ENCODE data around the gene RUNX3. TPM values are rescaled to one million over a fixed set of nuclear protein-coding genes. Genes with fewer than 3 reads are reported as not detected.
A peak's percentile ranks its signal among the peaks of the same experiment; 100 is the strongest.

Gene RUNX3
- total RNA-seq, 1 experiment from 2014 or later, result 0.33 TPM

DNA sequence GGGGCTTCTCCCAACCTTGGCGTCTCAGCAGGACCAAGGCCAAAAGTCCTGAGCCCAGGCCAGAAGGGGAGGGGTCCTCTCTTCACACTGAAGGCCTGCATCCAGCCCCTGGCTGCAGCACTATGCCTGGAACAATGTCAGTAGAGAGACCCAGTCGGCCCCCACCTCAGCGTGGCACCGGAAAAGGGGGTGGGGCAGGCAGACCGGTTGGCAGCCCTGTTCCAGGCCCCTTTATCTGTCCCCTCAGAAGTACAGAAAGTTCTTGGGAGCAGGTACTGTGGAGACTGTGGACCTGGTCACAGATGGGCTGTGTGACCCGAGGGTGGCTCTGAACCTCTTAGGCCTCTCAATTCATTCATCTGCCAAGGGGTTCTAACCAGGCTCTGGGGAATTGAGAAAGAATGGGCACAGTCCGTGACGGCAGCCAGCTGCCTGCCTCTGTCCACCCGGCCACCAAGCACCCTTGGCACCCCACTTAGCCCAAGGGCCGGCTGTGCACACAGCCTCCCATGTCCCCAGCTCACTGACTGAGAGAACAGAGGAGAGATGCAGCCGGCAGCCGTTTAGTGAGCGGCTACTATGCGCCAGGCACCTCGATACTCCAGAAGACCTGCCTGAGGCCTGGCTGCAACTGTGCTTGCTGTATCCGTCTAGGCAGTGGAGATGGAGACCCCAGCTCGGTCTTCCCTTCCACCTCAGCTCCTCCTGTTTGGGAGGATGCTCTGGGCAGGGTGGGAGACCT, 23.9 kb downstream of the RUNX3 start:
- H3K27ac ChIP-seq (ENCODE audit: insufficient read length, low read depth, low read length), result no peak overlapping the region
- no peak overlapping the region for H3K23ac ChIP-seq (ENCODE audit: insufficient read length, low read depth, low read length)
- no peak overlapping the region for H2AK5ac ChIP-seq (ENCODE audit: insufficient read length, low read length)
- no peak overlapping the region for H2BK12ac ChIP-seq (ENCODE audit: insufficient read length, low read depth, low read length)
- Mint-ChIP-seq H3K9me3 (peaks cover 0 to 8% of the 10 kb centered on the region in 2 experiments; a peak in 1 of 5 replicates), H3K4me3 (no peak overlapping the region), H3K36me3 (ENCODE audit: insufficient read depth in 1 of 3, low read depth in 3 of 3) (peaks cover 0 to 5% (median 0%) of the 10 kb centered on the region in 3 experiments; a peak in 3 of 7 replicates), H3K27ac (no peak overlapping the region), H3K4me1 (peaks cover 5 to 12% of the 10 kb centered on the region in 2 experiments), H3K27me3 (ENCODE audit: low read depth) (peaks cover 3% of the 10 kb centered on the region)
- DNase-seq, result peak; percentile 25
- no peak overlapping the region; the same call in 1 of the 2 replicates for H3K14ac ChIP-seq (ENCODE audit: insufficient read depth, low read length)
- no peaks in the 10 kb centered on the region for H3K79me2 ChIP-seq (ENCODE audit: insufficient read depth, low read length)
- H3K9me3 ChIP-seq (ENCODE audit: control insufficient read depth, low read depth, low read length), result no peaks in the 10 kb centered on the region
- no peak overlapping the region for H3T11ph ChIP-seq (ENCODE audit: low read length)
- H2AFZ ChIP-seq (ENCODE audit: low read length), result no peak overlapping the region
- H3K23me2 ChIP-seq (ENCODE audit: insufficient read length, low read depth, low read length, poor library complexity, severe bottlenecking), result no peaks in the 10 kb centered on the region
- WGBS (ENCODE audit: extremely low coverage, insufficient read length, low lambda C conversion rate), result no CpG with 5 or more reads among the region's 17 CpGs
- no peak overlapping the region for H3K4me2 ChIP-seq (ENCODE audit: insufficient read depth, insufficient read length, low read length)
- no peaks in the 10 kb centered on the region for H3K27me3 ChIP-seq (ENCODE audit: insufficient read depth, low read length)
- H3K79me1 ChIP-seq (ENCODE audit: insufficient read depth, low read depth, low read length, poor library complexity, severe bottlenecking), result no peaks in the 10 kb centered on the region
- H4K91ac ChIP-seq (ENCODE audit: insufficient read length, low read depth, low read length), result no peak overlapping the region
- H3K4me1 ChIP-seq (ENCODE audit: insufficient read depth, low read length), result no peaks in the 10 kb centered on the region
- peaks cover 2% of the 10 kb centered on the region for H4K20me1 ChIP-seq (ENCODE audit: control insufficient read depth, insufficient read depth, insufficient read length)
- no peak overlapping the region for H4K5ac ChIP-seq (ENCODE audit: insufficient read length, low read depth, low read length)
- H3K4ac ChIP-seq (ENCODE audit: low read depth, low read length), result no peak overlapping the region
- no peak overlapping the region for H2BK20ac ChIP-seq (ENCODE audit: low read depth, low read length, poor library complexity, severe bottlenecking)
- H3K9ac ChIP-seq (ENCODE audit: extremely low read depth, insufficient read length, low read length), result no peak overlapping the region
- no peak overlapping the region for H2BK120ac ChIP-seq (ENCODE audit: low read depth, low read length, poor library complexity, severe bottlenecking)
- H2BK15ac ChIP-seq (ENCODE audit: low read depth, low read length), result no peak overlapping the region
- H2BK5ac ChIP-seq (ENCODE audit: insufficient read length, low read length), result no peak overlapping the region
- no peak overlapping the region for H3K18ac ChIP-seq (ENCODE audit: insufficient read length, low read depth, low read length)
- H4K8ac ChIP-seq (replicated peaks; ENCODE audit: insufficient read length, low read depth, low read length), result no peak overlapping the region
- no peak overlapping the region for H3K56ac ChIP-seq (ENCODE audit: insufficient read length, low read depth, low read length)
- TF ChIP-seq, protein P1, sequence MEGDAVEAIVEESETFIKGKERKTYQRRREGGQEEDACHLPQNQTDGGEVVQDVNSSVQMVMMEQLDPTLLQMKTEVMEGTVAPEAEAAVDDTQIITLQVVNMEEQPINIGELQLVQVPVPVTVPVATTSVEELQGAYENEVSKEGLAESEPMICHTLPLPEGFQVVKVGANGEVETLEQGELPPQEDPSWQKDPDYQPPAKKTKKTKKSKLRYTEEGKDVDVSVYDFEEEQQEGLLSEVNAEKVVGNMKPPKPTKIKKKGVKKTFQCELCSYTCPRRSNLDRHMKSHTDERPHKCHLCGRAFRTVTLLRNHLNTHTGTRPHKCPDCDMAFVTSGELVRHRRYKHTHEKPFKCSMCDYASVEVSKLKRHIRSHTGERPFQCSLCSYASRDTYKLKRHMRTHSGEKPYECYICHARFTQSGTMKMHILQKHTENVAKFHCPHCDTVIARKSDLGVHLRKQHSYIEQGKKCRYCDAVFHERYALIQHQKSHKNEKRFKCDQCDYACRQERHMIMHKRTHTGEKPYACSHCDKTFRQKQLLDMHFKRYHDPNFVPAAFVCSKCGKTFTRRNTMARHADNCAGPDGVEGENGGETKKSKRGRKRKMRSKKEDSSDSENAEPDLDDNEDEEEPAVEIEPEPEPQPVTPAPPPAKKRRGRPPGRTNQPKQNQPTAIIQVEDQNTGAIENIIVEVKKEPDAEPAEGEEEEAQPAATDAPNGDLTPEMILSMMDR (conservative IDR thresholded peaks at IDR 0.05), result no peak

Data from H9 (cell line).